OCI-LY1 (cell line): Measurements from ENCODE around the gene COQ2.

ENCODE experiments used
- H2AFZ ChIP-seq: fragments of 200-600 bp; sonication (generic), shearing (Covaris generic); 2 replicates; pipeline ENCODE4 v1.6.0; 2014; ENCODE audit warnings: antibody characterized with exemption, mild to moderate bottlenecking, low read length
- H3F3A ChIP-seq: fragments of 200-600 bp; sonication (generic), shearing (Covaris generic); 2 replicates; pipeline ENCODE4 v1.6.0; 2014; ENCODE audit warnings: mild to moderate bottlenecking, antibody characterized with exemption, low read length, moderate library complexity; ENCODE audit not compliant: insufficient read depth
- H3K27ac ChIP-seq: fragments of 200-600 bp; sonication (generic); 2 replicates; pipeline ENCODE4 v1.5.1; 2014; ENCODE audit warnings: low read length, mixed run types, mild to moderate bottlenecking, low read depth; ENCODE audit not compliant: poor library complexity, severe bottlenecking
- H3K27me3 ChIP-seq: fragments of 200-600 bp; sonication (generic); 2 replicates; pipeline ENCODE4 v1.6.0; 2014; ENCODE audit warnings: antibody characterized with exemption, mild to moderate bottlenecking, low read length, moderate library complexity; ENCODE audit not compliant: insufficient read depth
- H3K36me3 ChIP-seq: fragments of 200-600 bp; sonication (generic); 2 replicates; pipeline ENCODE4 v1.6.1; 2014; ENCODE audit warnings: mild to moderate bottlenecking, antibody characterized with exemption, low read length, moderate library complexity, mixed read lengths; ENCODE audit not compliant: insufficient read depth
- H3K4me1 ChIP-seq: fragments of 200-600 bp; sonication (generic); 2 replicates; pipeline ENCODE4 v1.5.1; 2014; ENCODE audit warnings: mild to moderate bottlenecking, low read length, moderate library complexity; ENCODE audit not compliant: insufficient read depth, severe bottlenecking
- H3K4me2 ChIP-seq: fragments of 200-600 bp; sonication (generic), shearing (Covaris generic); 2 replicates; pipeline ENCODE4 v1.6.1; 2014; ENCODE audit warnings: low read length
- H3K4me3 ChIP-seq: fragments of 200-600 bp; sonication (generic); 2 replicates; pipeline ENCODE4 v1.5.1; 2014; ENCODE audit warnings: low read length, low read depth, mild to moderate bottlenecking, mixed read lengths; ENCODE audit not compliant: poor library complexity, severe bottlenecking
- H3K79me2 ChIP-seq: fragments of 200-600 bp; shearing (Covaris generic); 2 replicates; pipeline ENCODE4 v1.6.1; 2016; ENCODE audit warnings: mixed run types, low read length, mixed read lengths; ENCODE audit not compliant: insufficient read depth
- H3K9ac ChIP-seq: fragments of 200-600 bp; sonication (generic), shearing (Covaris generic); 2 replicates; pipeline ENCODE4 v1.6.1; 2014; ENCODE audit warnings: mild to moderate bottlenecking, low read length, mixed read lengths
- H3K9me2 ChIP-seq: fragments of 200-600 bp; sonication (generic), shearing (Covaris generic); 2 replicates; pipeline ENCODE4 v1.6.1; 2014; ENCODE audit warnings: low read depth, mild to moderate bottlenecking, low read length, mixed read lengths
- H3K9me3 ChIP-seq: fragments of 200-600 bp; shearing (Covaris generic); 2 replicates; pipeline ENCODE4 v1.6.1; 2014; ENCODE audit warnings: low read length, mixed read lengths
- H4K20me1 ChIP-seq: fragments of 200-600 bp; sonication (generic), shearing (Covaris generic); 2 replicates; pipeline ENCODE4 v1.6.0; 2016; ENCODE audit warnings: mild to moderate bottlenecking, low read length; ENCODE audit not compliant: insufficient read depth
- CTCF ChIP-seq: fragments of 200-600 bp; sonication (generic), shearing (Covaris generic); IDR thresholded peaks from 2 replicates; pipeline ENCODE4 v1.5.1; 2017; ENCODE audit warnings: mild to moderate bottlenecking, antibody characterized with exemption, low read length, moderate library complexity, mixed read lengths
- EZH2 ChIP-seq: fragments of 200-600 bp; sonication (generic), shearing (Covaris generic); IDR thresholded peaks from 2 replicates; pipeline ENCODE4 v1.8.0; 2017; ENCODE audit warnings: borderline replicate concordance, mixed run types, mild to moderate bottlenecking, antibody characterized with exemption, low read length, moderate library complexity, mixed read lengths

COQ2 gene

GRCh38 chr4:83261307-83261706 is 23.3 kb downstream of the COQ2 start:
- H3K4me3 ChIP-seq, result no peak overlapping the region
- no peak for TF ChIP-seq CTCF
- no peak for TF ChIP-seq EZH2
- H4K20me1 ChIP-seq, result no peaks in the 10 kb centered on the region
- no peaks in the 10 kb centered on the region for H3K27me3 ChIP-seq
- H3K9me2 ChIP-seq, result no peaks in the 10 kb centered on the region
- no peak overlapping the region for H3K4me2 ChIP-seq
- H3K4me1 ChIP-seq, result peaks cover 8% of the 10 kb centered on the region
- H3F3A ChIP-seq, result no peaks in the 10 kb centered on the region
- no peaks in the 10 kb centered on the region; the same call in 1 of the 2 replicates for H3K36me3 ChIP-seq
- no peaks in the 10 kb centered on the region for H3K79me2 ChIP-seq
- H2AFZ ChIP-seq, result no peak overlapping the region
- no peaks in the 10 kb centered on the region for H3K9me3 ChIP-seq
- no peak overlapping the region for H3K27ac ChIP-seq
- no peak overlapping the region for H3K9ac ChIP-seq

GRCh38 chr4:83259586-83259985 is 25.0 kb downstream of the COQ2 start:
- H2AFZ ChIP-seq, result no peak overlapping the region

DNA sequence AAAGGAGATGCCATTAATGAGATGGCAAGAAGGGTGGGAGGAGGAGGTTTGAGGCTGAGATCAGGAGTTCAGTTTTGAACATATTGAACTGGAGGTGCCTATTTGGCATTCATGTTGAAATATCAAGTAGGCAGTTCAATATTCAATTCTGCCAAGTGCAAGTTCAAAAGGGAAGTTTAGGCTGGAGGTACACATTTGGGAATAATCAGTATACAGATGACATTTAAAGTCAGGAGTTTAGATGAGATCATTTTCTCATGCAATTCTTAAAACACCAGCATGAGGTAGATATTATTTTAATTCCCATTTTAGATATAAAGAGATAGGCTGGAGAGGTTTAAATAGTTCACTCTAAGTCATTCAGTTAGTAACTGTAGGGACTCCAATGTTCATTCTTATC is 26.1 kb downstream of the COQ2 start:
- no peak overlapping the region for H3K27ac ChIP-seq
- H3K79me2 ChIP-seq, result no peaks in the 10 kb centered on the region

More at GRCh38 chr4:83259586-83259985, 25.0 kb downstream of the COQ2 start:
- Histone ChIP-seq H3K9ac (no peak overlapping the region), H3K36me3 (no peaks in the 10 kb centered on the region), H3K4me2 (no peak overlapping the region), H3K27ac (no peak overlapping the region), H4K20me1 (no peaks in the 10 kb centered on the region), H3K27me3 (no peaks in the 10 kb centered on the region), H3F3A (0 out of 2 replicates have a peak, but pooled peaks cover 2% of the 10 kb centered on the region), H3K79me2 (no peaks in the 10 kb centered on the region), H3K4me3 (no peak overlapping the region), H3K9me2 (no peaks in the 10 kb centered on the region), H3K9me3 (no peaks in the 10 kb centered on the region), H3K4me1 (peaks cover 15% of the 10 kb centered on the region)
- no peak for TF ChIP-seq EZH2
- TF ChIP-seq CTCF, result no peak

More for the DNA sequence above, 26.1 kb downstream of the COQ2 start:
- H3K4me1 ChIP-seq, result peaks cover 15% of the 10 kb centered on the region
- no peak overlapping the region for H3K4me3 ChIP-seq
- no peaks in the 10 kb centered on the region for H3K36me3 ChIP-seq
- no peaks in the 10 kb centered on the region for H3K9me2 ChIP-seq
- no peak for TF ChIP-seq CTCF
- no peak for TF ChIP-seq EZH2
- H4K20me1 ChIP-seq, result no peaks in the 10 kb centered on the region
- H2AFZ ChIP-seq, result no peak overlapping the region
- no peaks in the 10 kb centered on the region for H3K9me3 ChIP-seq
- no peaks in the 10 kb centered on the region for H3K27me3 ChIP-seq
- no peak overlapping the region for H3K4me2 ChIP-seq
- H3K9ac ChIP-seq, result no peak overlapping the region
- 0 out of 2 replicates have a peak, but pooled peaks cover 2% of the 10 kb centered on the region for H3F3A ChIP-seq
